Thyroid gland (tissue), 4 donors: ENCODE data around the gene CNNM3.

Source experiments
- POLR2A ChIP-seq, 2 donors: fragments of 450-650 bp; IDR thresholded peaks; one replicate each; pipeline ENCODE4 v1.6.1; 2017; ENCODE audit warnings: antibody characterized with exemption in 2 of 2, mild to moderate bottlenecking in 2 of 2, moderate library complexity in 1 of 2
- TF ChIP-seq, protein P1 (sequence below), 6 experiments: fragments of 200-600 bp in 3 of 6; fragments of 450-650 bp in 3 of 6; sonication (generic) in 3 of 6; IDR thresholded peaks; one replicate each; pipeline ENCODE4 v1.5.1; 2016 to 2019; ENCODE audit warnings: antibody characterized with exemption in 6 of 6, mild to moderate bottlenecking in 2 of 6, inconsistent platforms in 1 of 6, moderate library complexity in 1 of 6

DNA sequence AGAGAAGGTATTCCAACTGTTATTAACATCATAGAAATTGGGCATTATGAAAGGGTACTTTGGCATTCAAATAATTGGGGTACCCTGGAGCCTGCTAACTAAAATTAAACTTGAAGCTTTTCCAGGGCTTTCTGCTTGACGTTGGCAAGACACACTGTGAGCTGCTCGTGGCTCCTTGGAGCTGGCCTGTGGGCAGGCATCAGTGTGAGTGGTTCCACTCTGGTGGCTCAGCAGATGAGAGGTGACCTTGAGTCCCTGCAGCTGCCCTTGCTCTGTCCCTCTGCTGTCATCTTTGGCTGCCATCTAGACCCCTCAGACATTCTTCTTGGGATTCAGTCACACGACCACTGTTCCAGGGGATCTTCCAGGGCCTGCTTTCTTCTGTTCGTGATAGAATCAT lies 6.7 kb downstream of the CNNM3 start:
- TF ChIP-seq, protein P1, sequence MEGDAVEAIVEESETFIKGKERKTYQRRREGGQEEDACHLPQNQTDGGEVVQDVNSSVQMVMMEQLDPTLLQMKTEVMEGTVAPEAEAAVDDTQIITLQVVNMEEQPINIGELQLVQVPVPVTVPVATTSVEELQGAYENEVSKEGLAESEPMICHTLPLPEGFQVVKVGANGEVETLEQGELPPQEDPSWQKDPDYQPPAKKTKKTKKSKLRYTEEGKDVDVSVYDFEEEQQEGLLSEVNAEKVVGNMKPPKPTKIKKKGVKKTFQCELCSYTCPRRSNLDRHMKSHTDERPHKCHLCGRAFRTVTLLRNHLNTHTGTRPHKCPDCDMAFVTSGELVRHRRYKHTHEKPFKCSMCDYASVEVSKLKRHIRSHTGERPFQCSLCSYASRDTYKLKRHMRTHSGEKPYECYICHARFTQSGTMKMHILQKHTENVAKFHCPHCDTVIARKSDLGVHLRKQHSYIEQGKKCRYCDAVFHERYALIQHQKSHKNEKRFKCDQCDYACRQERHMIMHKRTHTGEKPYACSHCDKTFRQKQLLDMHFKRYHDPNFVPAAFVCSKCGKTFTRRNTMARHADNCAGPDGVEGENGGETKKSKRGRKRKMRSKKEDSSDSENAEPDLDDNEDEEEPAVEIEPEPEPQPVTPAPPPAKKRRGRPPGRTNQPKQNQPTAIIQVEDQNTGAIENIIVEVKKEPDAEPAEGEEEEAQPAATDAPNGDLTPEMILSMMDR (IDR thresholded peaks at IDR 0.05) = no peak
- TF ChIP-seq POLR2A (IDR thresholded peaks at IDR 0.05) = no peak
